Tibial nerve (tissue), 3 donors: ENCODE measurements around the gene SLC5A11.

Experiments
- CTCF ChIP-seq, 5 experiments: fragments of 200-600 bp in 3 of 5; fragments of 450-650 bp in 2 of 5; sonication (generic) in 3 of 5; IDR thresholded peaks; one replicate each; pipeline ENCODE4 v1.5.1; 2016 to 2019; ENCODE audit warnings: antibody characterized with exemption in 5 of 5, mild to moderate bottlenecking in 3 of 5, moderate library complexity in 2 of 5
- POLR2A ChIP-seq, 2 donors: fragments of 450-650 bp; IDR thresholded peaks; one replicate each; pipeline ENCODE4 v1.6.1; 2017; ENCODE audit warnings: antibody characterized with exemption in 2 of 2, mild to moderate bottlenecking in 2 of 2, moderate library complexity in 2 of 2

- TF ChIP-seq POLR2A (IDR thresholded peaks at IDR 0.05) (no peak), CTCF (IDR thresholded peaks at IDR 0.05) (no peak)
Measured at GRCh38 chr16:24845726-24846547, at the start of gene SLC5A11.
